PC-3 (cell line): Measurements from ENCODE around the gene C4orf46. TPM values are rescaled to one million over a fixed set of nuclear protein-coding genes. Genes with fewer than 3 reads are reported as not detected.

Source experiments
- ATAC-seq: fragments of 200-7000 bp; cut with Tn5 transposase; 2 replicates; pipeline ENCODE4 v1.9.1; 2020; ENCODE audit warnings: mild to moderate bottlenecking, moderate library complexity
- BruUV-seq: library from RNA; stranded (reverse); fragments of 400-500 nt; replicated peaks from 2 replicates; lab custom pipeline; 2021; lab: Mats Ljungman, UMichigan
- CTCF ChIA-PET: fragments of 300-600 bp; sonication (Branson Sonifier 250); formaldehyde crosslinking; loops from one replicate; lab custom pipeline; 2022; ENCODE audit warnings: antibody characterized with exemption; lab: Charles Lee
- POLR2A ChIA-PET: fragments of 300-600 bp; sonication (Branson Sonifier 250); formaldehyde crosslinking; loops from one replicate; lab custom pipeline; 2022; ENCODE audit warnings: antibody characterized with exemption; ENCODE audit not compliant: unreplicated experiment; lab: Charles Lee
- DNase-seq: peaks from one replicate; pipeline ENCODE4 v3.0.0-alpha.2; 2015
- H2AFZ ChIP-seq: fragments of 300-600 bp; sonication (generic); 2 replicates; pipeline ENCODE4 v1.6.0; 2016; ENCODE audit warnings: antibody characterized with exemption, low read length
- H3F3A ChIP-seq: fragments of 300-600 bp; sonication (generic); one replicate; pipeline ENCODE4 v1.6.0; 2017; ENCODE audit warnings: antibody characterized with exemption, low read length, control low read depth, mild to moderate bottlenecking; ENCODE audit not compliant: unreplicated experiment
- H3K27ac ChIP-seq: fragments of 300-600 bp; sonication (generic); 2 replicates; pipeline ENCODE4 v1.5.1; 2016; ENCODE audit warnings: mild to moderate bottlenecking, low read length
- H3K27me3 ChIP-seq: fragments of 300-600 bp; sonication (generic); 2 replicates; pipeline ENCODE4 v1.6.1; 2016; ENCODE audit warnings: low read length, mixed read lengths
- H3K36me3 ChIP-seq: fragments of 300-600 bp; sonication (generic); 2 replicates; pipeline ENCODE4 v1.6.1; 2016; ENCODE audit warnings: low read depth, mixed run types, low read length, mixed read lengths
- H3K4me1 ChIP-seq: fragments of 300-600 bp; sonication (generic); 2 replicates; pipeline ENCODE4 v1.5.1; 2016; ENCODE audit warnings: low read length; ENCODE audit not compliant: insufficient read depth
- H3K4me2 ChIP-seq: fragments of 300-600 bp; sonication (generic); 2 replicates; pipeline ENCODE4 v1.6.0; 2016; ENCODE audit warnings: low read length
- H3K4me3 ChIP-seq: fragments of 300-600 bp; sonication (generic); 2 replicates; pipeline ENCODE4 v1.5.1; 2016; ENCODE audit warnings: mild to moderate bottlenecking, low read length, mixed read lengths
- H3K79me2 ChIP-seq: fragments of 300-600 bp; sonication (generic); 2 replicates; pipeline ENCODE4 v1.6.1; 2017; ENCODE audit warnings: low read length, mixed read lengths
- H3K9ac ChIP-seq: fragments of 300-600 bp; sonication (generic); 2 replicates; pipeline ENCODE4 v1.6.0; 2016; ENCODE audit warnings: mild to moderate bottlenecking, low read length
- H3K9me2 ChIP-seq: fragments of 300-600 bp; sonication (generic); replicated peaks from 2 replicates; pipeline ENCODE4 v1.6.1; 2016; ENCODE audit warnings: mixed run types, low read length, mixed read lengths
- H3K9me3 ChIP-seq: fragments of 300-600 bp; sonication (generic); 2 replicates; pipeline ENCODE4 v1.6.1; 2016; ENCODE audit warnings: low read length, mixed read lengths
- H4K20me1 ChIP-seq: fragments of 300-600 bp; sonication (generic); 2 replicates; pipeline ENCODE4 v1.6.1; 2016; ENCODE audit warnings: low read length, mixed read lengths
- EZH2 ChIP-seq: fragments of 300-600 bp; sonication (generic); IDR thresholded peaks from one replicate; pipeline ENCODE4 v1.6.1; 2017; ENCODE audit warnings: antibody characterized with exemption, mild to moderate bottlenecking, low read length; ENCODE audit not compliant: unreplicated experiment
- EZH2phosphoT487 ChIP-seq: fragments of 300-600 bp; sonication (generic); IDR thresholded peaks from 2 replicates; pipeline ENCODE4 v1.6.1; 2018; ENCODE audit warnings: mild to moderate bottlenecking, antibody characterized with exemption, low read length, borderline replicate concordance
- intact Hi-C: fragments of 100-400 bp; cut with micrococcal nuclease; formaldehyde crosslinking; loops from 2 replicates; pipeline ENCODE4 v1.9.0; 2023
- total RNA-seq: library from RNA; depleted of rRNA; stranded (reverse); fragments of >200 nt; gene quantifications from 2 replicates; pipeline ENCODE4 v1.2.3, GENCODE V29; 2014
- TF ChIP-seq, protein P1 (sequence below): fragments of 300-600 bp; sonication (generic); conservative IDR thresholded peaks from 2 replicates; pipeline ENCODE4 v1.5.1; 2017; ENCODE audit warnings: antibody characterized with exemption, low read depth, mild to moderate bottlenecking, low read length

C4orf46 gene
- total RNA-seq, 1 experiment from 2014 or later: 10.9 TPM

DNA sequence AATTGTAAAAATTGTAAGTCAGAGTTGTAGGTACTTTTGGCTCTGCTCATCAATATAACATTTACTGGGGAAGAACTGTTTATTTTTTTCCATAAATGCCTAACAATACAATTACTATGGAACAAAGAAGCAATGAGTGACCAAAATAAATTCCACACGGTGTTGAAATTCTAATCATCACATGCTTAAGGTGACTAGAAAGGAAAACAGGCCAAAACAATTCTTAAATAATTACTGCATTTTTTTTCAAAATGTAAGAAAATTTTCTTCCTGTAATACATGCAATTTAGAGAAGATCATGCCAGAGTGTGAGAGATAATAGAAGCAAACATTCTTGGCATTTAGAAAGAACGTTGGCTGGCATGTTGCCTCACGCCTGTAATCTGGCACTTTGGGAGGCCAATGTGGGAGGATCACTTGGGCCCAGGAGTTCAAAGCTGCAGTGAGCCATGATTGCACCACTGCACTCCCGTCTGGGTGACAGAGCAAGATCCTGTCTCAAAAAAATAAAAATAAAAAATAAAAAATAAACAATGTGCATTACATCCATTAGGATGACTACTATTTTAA, 22.5 kb downstream of the C4orf46 start:
- DNase-seq (no peak), ATAC-seq (no peak)
- Histone ChIP-seq H3K36me3 (no peaks in the 10 kb centered on the region), H3K9me3 (no peaks in the 10 kb centered on the region), H3K4me3 (no peak overlapping the region), H3K4me1 (no peaks in the 10 kb centered on the region), H3K9ac (no peak overlapping the region), H3F3A (no peaks in the 10 kb centered on the region), H3K4me2 (no peak overlapping the region), H4K20me1 (no peaks in the 10 kb centered on the region), H3K79me2 (no peaks in the 10 kb centered on the region), H3K9me2 (no peaks in the 10 kb centered on the region), H3K27ac (no peak overlapping the region), H3K27me3 (no peaks in the 10 kb centered on the region), H2AFZ (no peak overlapping the region)
- intact Hi-C loops: no loop called here
- POLR2A ChIA-PET: no interaction called here
- TF ChIP-seq, protein P1, sequence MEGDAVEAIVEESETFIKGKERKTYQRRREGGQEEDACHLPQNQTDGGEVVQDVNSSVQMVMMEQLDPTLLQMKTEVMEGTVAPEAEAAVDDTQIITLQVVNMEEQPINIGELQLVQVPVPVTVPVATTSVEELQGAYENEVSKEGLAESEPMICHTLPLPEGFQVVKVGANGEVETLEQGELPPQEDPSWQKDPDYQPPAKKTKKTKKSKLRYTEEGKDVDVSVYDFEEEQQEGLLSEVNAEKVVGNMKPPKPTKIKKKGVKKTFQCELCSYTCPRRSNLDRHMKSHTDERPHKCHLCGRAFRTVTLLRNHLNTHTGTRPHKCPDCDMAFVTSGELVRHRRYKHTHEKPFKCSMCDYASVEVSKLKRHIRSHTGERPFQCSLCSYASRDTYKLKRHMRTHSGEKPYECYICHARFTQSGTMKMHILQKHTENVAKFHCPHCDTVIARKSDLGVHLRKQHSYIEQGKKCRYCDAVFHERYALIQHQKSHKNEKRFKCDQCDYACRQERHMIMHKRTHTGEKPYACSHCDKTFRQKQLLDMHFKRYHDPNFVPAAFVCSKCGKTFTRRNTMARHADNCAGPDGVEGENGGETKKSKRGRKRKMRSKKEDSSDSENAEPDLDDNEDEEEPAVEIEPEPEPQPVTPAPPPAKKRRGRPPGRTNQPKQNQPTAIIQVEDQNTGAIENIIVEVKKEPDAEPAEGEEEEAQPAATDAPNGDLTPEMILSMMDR: no peak
- TF ChIP-seq EZH2 (no peak), EZH2phosphoT487 (no peak)
- CTCF ChIA-PET: no interaction called here
- BruUV-seq: no TSS peak

DNA sequence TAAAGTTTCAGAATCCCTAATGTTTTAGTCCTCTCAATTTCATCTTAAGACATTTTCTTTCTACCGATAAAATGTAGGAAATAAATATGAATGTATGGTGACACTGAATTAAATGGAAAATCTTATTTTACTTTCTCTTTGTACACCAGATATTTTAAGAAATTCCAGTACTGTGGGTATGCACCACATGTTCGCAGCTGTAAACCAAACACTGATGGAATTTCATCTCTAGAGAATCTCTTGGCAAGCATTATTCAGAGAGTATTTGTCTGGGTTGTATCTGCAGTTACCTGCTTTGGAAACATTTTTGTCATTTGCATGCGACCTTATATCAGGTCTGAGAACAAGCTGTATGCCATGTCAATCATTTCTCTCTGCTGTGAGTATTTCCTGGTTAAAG, 26.9 kb downstream of the C4orf46 start:
- ChIA-PET CTCF (no interaction called here), POLR2A (no interaction called here)
- H4K20me1 ChIP-seq: no peaks in the 10 kb centered on the region
- no peaks in the 10 kb centered on the region for H3K27me3 ChIP-seq
- H3K9me3 ChIP-seq: no peaks in the 10 kb centered on the region
- no TSS peak for BruUV-seq
- H3K4me3 ChIP-seq: no peak overlapping the region
- intact Hi-C loops: no loop called here
- no peaks in the 10 kb centered on the region for H3K9me2 ChIP-seq
- DNase-seq (no peak), ATAC-seq (no peak)
- no peak overlapping the region for H3K9ac ChIP-seq
- TF ChIP-seq EZH2: no peak
- TF ChIP-seq EZH2phosphoT487: no peak
- TF ChIP-seq, protein P1: no peak
- no peaks in the 10 kb centered on the region for H3K79me2 ChIP-seq
- H2AFZ ChIP-seq: no peak overlapping the region
- H3K4me1 ChIP-seq: no peaks in the 10 kb centered on the region
- H3F3A ChIP-seq: no peaks in the 10 kb centered on the region
- H3K36me3 ChIP-seq: no peaks in the 10 kb centered on the region
- no peak overlapping the region for H3K27ac ChIP-seq
- no peak overlapping the region for H3K4me2 ChIP-seq

DNA sequence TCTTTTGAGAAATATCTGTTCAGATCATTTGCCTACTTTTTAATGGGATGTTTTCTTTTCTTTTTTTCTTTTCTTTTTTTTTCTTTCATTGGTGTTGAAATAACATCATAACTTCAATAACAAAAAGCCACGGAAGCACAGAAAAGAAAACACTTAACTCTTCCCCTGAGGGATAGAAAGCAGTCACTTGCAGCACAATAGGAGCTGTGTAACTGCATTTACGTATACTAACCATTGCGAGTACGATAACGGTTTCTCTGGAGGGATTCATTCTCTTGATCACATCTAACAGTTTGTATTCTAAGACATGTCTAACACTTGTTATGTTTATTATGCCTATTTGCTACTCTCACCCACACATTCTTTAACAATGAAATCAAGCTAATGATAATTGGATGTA, 27.3 kb downstream of the C4orf46 start:
- H3K4me3 ChIP-seq: no peak overlapping the region
- H3K9me2 ChIP-seq: no peaks in the 10 kb centered on the region
- intact Hi-C loops: no loop called here
- H3K9me3 ChIP-seq: no peaks in the 10 kb centered on the region
- H3K4me1 ChIP-seq: no peaks in the 10 kb centered on the region
- H3K79me2 ChIP-seq: no peaks in the 10 kb centered on the region
- no peaks in the 10 kb centered on the region for H4K20me1 ChIP-seq
- no peaks in the 10 kb centered on the region for H3K27me3 ChIP-seq
- no peak overlapping the region for H3K4me2 ChIP-seq
- BruUV-seq: no TSS peak
- no peak for ATAC-seq
- TF ChIP-seq, protein P1: no peak
- TF ChIP-seq EZH2phosphoT487: no peak
- no peak for TF ChIP-seq EZH2
- ChIA-PET POLR2A (no interaction called here), CTCF (no interaction called here)
- no peak overlapping the region for H3K27ac ChIP-seq
- no peak overlapping the region for H3K9ac ChIP-seq
- DNase-seq: no peak
- no peak overlapping the region for H2AFZ ChIP-seq
- no peaks in the 10 kb centered on the region for H3K36me3 ChIP-seq
- H3F3A ChIP-seq: no peaks in the 10 kb centered on the region
